ENCODE data around the gene PDCD1LG2.
"Not testable (repeated sequence)": the region's sequence is repeated elsewhere in the genome, so short reads cannot be mapped to it uniquely, and the experiment has no call there.

The PDCD1LG2 gene

GRCh38 chr9:5494765-5495164 lies 15.6 kb upstream of the PDCD1LG2 start:
- DNase-seq = not testable (repeated sequence)

- no peak for DNase-seq
Measured at GRCh38 chr9:5499157-5499556, 11.2 kb upstream of the PDCD1LG2 start.

DNA sequence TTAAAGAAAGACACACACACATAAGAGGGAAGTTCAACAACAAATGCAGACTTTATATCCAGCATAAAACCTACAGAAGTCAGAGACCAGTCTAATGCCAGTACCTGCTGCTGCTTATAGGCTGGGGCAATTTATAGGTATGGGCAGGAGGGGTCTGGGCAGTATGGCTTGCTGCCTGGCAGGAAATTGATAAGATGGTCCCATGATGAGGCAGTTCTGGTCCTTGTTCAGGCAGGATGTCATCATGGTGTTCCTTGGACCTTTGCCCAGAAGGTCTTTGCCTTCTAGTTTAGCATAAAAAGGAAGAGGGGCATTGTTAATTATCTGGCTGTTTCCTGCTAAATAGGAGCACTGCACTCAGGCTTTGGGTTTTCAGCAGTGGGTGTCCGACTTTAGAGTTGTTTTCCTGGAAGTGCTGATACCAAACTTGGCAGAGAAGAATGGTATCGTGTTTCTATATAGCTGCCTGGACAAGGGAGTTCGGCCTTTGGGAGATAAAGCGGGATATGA lies 10.4 kb upstream of the PDCD1LG2 start:
- no peak for DNase-seq

GRCh38 chr9:5500441-5501235 lies 9.7 kb upstream of the PDCD1LG2 start:
- no peak for DNase-seq

GRCh38 chr9:5502553-5502952 lies 7.8 kb upstream of the PDCD1LG2 start:
- no peak for DNase-seq

DNA sequence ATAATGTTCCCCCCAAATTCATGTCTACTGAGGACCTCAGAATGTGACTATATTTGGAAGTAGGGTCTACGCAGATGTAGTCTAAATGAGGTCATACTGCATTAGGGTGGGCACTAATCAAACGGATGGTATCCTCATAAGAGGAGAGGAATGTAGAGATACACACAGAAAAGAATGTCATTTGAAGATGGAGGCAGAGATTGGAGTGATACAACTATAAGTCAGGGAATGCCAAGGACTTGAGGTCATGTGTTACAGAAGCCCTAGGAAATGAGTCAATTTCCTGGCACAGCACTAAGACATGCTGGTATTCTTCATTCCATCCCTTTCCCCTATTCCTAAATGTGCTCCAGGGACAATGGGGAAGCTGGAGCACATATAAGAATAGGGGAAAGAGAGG lies 758 bp upstream of the PDCD1LG2 start:
- no peak for DNase-seq

- peak; percentile 27 for DNase-seq
Measured at GRCh38 chr9:5510989-5511388, 658 bp downstream of the PDCD1LG2 start.

DNA sequence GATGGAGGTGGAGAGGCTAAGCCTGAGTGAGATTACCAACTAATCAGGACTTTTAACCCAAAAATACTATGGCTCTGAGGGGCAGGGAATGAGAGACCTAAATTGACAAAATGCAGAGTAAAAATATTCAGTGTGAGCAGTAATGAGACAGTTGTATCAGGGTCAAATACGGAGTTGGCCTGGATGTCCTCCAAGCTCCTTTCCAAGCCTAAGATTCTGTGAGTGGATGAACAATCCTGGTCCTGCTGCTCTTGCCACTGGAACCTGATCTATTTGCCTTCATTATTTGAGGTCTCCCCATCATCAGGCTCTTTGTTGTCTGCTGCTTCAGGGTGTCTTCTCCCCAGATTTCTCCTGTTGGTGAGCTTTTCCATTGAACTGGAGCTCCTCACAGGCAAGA lies 1.1 kb downstream of the PDCD1LG2 start:
- DNase-seq = peak; percentile 18

GRCh38 chr9:5511935-5512580 lies 1.7 kb downstream of the PDCD1LG2 start:
- no peak for DNase-seq

DNA sequence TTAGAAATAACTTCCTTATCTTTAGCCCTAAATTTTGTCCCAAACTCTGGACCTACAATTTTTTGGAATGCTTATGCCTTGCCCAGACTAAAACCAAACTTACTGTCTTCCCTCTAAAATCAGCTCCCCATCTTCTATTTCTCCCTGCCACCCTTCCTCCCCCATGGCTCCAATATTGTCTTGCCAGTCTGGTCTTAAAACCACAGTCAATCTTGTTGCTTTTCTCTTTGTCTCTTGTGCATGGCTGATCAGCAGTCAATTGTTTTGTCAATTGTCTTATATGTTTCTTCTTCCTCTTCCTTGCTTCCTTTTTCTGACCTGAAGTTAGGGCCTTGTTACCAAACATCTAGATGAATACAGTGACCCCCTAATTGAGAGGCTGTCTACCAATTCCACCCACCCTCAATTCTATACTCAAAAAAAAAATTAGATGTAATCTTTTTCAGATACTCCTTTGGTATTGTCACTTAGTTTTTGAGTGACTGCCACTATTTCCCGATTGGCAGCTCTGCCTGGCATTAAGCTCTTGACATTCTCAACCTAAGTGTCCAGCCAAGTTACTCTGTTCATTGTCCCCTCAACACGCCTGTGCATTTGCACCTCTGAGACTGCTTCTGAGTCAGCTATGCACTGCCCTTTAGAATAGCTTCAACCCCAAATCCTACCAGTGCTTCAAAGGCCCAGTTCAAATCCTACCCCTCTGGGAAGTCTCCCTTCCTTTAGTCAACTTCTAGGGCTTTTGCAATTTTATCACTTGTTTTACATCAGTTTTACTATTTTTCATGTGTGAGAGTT lies 2.5 kb downstream of the PDCD1LG2 start:
- no peak for DNase-seq

- no peak for DNase-seq
Measured at GRCh38 chr9:5513966-5514616, 3.8 kb downstream of the PDCD1LG2 start.

- no peak for DNase-seq
Measured at GRCh38 chr9:5514617-5515260, 4.4 kb downstream of the PDCD1LG2 start.

DNA sequence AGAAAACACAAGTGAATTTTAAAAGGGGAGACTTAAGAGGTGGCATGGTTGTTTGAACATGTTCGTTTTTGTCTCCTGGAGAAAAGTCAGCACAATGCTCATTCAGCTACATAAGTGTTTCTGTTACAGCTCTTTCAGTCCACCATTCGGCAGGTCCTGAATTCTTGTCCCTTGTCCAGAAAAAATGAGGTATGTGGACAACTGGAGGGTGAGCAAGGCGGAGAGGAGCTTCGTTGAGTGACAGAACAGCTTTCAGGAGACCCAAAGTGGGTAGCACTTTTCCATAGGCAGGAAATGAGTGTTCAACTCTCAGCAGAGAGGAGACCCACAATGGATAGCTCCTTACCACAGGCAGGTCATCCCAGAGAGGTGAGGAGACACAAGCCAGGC lies 4.9 kb downstream of the PDCD1LG2 start:
- DNase-seq = no peak

- DNase-seq = no peak
Measured at GRCh38 chr9:5516453-5517220, 6.3 kb downstream of the PDCD1LG2 start.

GRCh38 chr9:5518171-5518936 lies 8.0 kb downstream of the PDCD1LG2 start:
- DNase-seq = no peak

- no peak for DNase-seq
Measured at GRCh38 chr9:5518937-5519319, 8.6 kb downstream of the PDCD1LG2 start.

DNA sequence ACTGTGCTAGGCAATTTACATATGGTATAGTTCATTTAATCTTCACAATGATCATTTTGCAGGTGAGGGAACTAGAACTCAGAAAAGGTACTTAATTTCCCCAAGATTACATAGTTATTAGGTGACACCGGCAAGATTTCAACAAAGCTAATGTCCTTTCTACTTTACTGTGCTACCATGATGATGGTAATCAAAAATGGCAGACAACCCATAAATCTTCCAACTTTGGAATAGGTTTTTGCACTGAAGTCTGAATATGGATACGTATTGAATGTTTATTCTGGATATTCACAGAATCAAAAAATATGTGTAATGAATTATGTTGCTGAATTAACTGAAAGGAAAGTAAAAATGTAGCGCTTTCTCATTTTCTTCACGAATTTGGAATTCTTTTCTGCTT lies 13.8 kb downstream of the PDCD1LG2 start:
- DNase-seq = no peak

- no peak for DNase-seq
Measured at GRCh38 chr9:5529683-5530221, 19.4 kb downstream of the PDCD1LG2 start.

DNA sequence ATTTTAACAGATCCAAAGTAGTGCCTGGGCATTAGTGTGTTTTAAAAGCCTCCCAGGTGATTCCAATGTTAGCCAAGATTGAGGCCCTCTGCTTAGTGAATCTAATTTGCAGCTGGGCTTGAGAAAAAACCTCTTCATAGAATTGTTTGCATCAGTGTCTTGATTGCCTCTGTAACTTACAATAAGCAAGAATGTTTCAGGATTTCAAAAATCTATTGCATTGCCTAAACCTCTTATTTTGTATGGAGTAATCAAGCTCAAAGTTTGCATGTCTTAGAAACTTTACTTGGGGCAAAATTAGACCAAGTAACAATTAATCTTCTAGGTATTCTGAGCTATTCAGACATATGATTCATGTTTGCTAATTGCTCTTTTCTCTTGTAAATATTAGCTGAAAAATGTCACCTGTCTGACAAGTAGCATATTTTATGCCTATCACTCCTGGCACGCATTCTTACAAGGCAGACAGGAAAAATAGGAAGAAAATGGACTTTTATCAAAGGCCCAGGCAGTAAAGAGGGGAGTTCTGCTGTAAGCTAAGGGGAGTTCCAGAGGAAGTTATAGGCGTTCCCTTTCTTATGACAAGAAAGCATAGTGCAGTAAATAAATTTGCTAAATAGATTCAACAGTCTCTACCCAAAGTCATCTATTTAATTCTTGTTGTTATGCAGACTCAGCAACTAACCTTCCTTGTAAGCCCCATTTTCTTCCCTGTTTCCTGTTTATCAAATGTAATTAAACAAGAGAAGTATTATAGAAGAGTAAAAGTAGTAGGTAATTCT lies 21.0 kb downstream of the PDCD1LG2 start:
- DNase-seq = no peak

DNA sequence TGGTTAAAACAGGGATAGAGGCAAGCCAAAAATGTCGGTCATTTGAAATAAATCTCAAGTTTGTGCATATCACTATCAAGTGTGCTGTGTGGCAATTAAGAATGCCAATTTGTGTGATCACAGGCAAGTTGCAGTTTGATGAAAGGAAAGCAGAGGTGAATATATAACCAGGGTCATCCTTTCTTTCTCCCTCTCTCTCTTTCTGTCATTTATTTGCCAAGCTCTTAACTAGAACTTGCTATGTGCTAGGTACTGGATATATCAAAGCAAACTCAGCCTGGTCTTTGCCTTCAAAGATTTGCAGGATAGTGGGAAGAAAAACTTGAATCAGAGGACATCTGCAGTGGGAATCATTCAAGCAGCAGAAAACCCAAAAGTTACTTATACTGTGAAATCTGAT lies 22.0 kb downstream of the PDCD1LG2 start:
- no peak for DNase-seq
